ENCODE measurements around the gene TACSTD2. TPM values are rescaled to one million over a fixed set of nuclear protein-coding genes. Genes with fewer than 3 reads are reported as not detected.

TACSTD2 gene
- total RNA-seq, 6 experiments from 2014 or later: 0.55 to 13.3 (median 12.2) TPM

DNA sequence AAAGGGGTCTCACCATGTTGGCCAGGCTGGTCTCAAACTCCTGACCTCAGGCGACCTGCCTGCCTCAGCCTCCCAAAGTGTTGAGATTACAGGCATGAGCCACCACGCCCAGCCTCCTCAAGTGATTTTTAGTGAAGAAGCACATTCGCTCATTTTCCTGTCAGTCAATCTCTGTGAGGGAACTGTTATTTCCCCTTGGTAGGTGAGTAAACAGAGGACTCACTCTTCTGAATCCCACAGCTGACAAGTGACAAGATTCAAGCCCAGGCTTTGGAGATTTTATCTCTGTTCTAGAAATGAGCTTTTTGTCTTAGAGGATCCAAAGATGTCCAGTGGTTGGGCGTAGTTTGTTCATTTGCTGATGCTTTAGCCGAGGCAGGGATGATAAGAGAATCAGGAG is 43.9 kb upstream of the TACSTD2 start:
- H3K9me3 Mint-ChIP-seq: no peaks in the 10 kb centered on the region

DNA sequence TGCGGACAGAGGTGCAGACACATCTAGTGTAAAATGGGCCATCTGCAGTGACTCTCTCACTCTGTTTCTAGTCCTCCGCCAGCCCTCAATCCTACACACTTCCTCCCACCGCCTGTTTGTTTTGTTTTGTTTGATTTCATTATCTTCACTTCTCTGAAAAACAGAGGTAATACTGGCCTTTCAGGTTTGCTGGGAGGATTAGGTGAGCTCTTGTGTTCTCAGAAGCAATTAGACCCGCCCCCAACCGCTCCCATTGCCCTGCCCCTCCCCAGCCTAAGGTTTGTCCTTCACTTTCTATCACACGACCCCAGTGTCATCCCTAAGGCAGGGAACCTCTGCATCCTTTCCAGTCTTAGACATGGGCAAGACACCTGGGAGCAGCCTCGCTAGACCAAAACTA is 43.2 kb upstream of the TACSTD2 start:
- no peak overlapping the region for H3K27ac Mint-ChIP-seq
- TF ChIP-seq, protein P1, sequence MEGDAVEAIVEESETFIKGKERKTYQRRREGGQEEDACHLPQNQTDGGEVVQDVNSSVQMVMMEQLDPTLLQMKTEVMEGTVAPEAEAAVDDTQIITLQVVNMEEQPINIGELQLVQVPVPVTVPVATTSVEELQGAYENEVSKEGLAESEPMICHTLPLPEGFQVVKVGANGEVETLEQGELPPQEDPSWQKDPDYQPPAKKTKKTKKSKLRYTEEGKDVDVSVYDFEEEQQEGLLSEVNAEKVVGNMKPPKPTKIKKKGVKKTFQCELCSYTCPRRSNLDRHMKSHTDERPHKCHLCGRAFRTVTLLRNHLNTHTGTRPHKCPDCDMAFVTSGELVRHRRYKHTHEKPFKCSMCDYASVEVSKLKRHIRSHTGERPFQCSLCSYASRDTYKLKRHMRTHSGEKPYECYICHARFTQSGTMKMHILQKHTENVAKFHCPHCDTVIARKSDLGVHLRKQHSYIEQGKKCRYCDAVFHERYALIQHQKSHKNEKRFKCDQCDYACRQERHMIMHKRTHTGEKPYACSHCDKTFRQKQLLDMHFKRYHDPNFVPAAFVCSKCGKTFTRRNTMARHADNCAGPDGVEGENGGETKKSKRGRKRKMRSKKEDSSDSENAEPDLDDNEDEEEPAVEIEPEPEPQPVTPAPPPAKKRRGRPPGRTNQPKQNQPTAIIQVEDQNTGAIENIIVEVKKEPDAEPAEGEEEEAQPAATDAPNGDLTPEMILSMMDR (IDR thresholded peaks at IDR 0.05): no peak
- peaks cover 23% of the 10 kb centered on the region for H3K4me1 Mint-ChIP-seq (ENCODE audit: low read depth)
- H3K27me3 Mint-ChIP-seq (ENCODE audit: insufficient read depth): peaks cover 2% of the 10 kb centered on the region; the same call in 1 of the 2 replicates
- H3K36me3 Mint-ChIP-seq (ENCODE audit: low read depth): no peaks in the 10 kb centered on the region; the same call in 1 of the 2 replicates
- no peaks in the 10 kb centered on the region for H3K9me3 Mint-ChIP-seq
- no peak overlapping the region for H3K4me3 Mint-ChIP-seq
- no peak for DNase-seq

More for the DNA sequence above, 43.9 kb upstream of the TACSTD2 start:
- H3K27me3 Mint-ChIP-seq (ENCODE audit: insufficient read depth): peaks cover 2% of the 10 kb centered on the region; the same call in 1 of the 2 replicates
- H3K27ac Mint-ChIP-seq: no peak overlapping the region
- H3K36me3 Mint-ChIP-seq (ENCODE audit: low read depth): no peaks in the 10 kb centered on the region; the same call in 1 of the 2 replicates
- TF ChIP-seq, protein P1 (IDR thresholded peaks at IDR 0.05): no peak
- DNase-seq: no peak
- H3K4me3 Mint-ChIP-seq: no peak overlapping the region
- peaks cover 23% of the 10 kb centered on the region for H3K4me1 Mint-ChIP-seq (ENCODE audit: low read depth)

DNA sequence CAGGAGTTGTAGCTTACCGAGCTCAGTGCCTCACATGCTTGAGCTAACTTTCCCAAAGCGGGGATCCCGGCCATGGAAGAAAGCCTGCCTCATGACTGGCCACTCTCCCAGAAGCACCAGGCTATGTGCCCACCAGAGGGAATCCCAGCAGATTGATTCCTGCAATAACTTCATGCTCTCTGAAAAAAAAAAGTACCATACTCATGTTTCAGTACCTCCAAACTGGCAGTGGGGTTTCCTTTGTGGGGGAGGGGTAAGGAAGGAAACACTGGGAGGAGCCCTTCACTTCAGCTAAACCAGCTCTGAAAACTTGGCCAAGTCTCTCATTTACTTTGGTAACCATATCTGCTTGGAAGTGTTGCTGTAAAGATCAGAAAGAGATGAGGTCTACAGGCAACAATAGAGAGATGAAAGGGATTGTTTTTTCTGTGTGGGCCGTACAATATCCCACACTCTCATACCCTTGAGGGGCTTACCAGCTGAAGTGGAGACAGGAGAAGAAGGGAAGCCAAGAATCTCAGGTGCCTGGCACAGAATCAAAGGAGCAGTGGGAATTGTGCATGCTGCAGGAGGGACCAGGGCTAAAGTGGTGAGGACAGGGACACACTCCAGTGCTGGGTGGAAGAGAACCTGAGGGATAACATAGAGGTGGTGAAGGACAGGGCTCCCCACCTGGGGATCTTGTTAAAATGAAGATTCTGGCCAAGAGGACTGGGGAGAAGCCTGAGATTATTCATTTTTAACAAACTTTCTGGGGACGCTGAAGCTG is 42.4 kb upstream of the TACSTD2 start:
- Mint-ChIP-seq H3K27me3 (ENCODE audit: insufficient read depth) (peaks cover 2% of the 10 kb centered on the region; the same call in 1 of the 2 replicates), H3K9me3 (no peaks in the 10 kb centered on the region), H3K4me3 (no peak overlapping the region), H3K4me1 (ENCODE audit: low read depth) (peaks cover 23% of the 10 kb centered on the region), H3K36me3 (ENCODE audit: low read depth) (no peaks in the 10 kb centered on the region; the same call in 1 of the 2 replicates), H3K27ac (peak overlapping the region; percentile 15; the same call in 1 of the 2 replicates)
- TF ChIP-seq, protein P1 (IDR thresholded peaks at IDR 0.05): no peak
- DNase-seq: no peak

DNA sequence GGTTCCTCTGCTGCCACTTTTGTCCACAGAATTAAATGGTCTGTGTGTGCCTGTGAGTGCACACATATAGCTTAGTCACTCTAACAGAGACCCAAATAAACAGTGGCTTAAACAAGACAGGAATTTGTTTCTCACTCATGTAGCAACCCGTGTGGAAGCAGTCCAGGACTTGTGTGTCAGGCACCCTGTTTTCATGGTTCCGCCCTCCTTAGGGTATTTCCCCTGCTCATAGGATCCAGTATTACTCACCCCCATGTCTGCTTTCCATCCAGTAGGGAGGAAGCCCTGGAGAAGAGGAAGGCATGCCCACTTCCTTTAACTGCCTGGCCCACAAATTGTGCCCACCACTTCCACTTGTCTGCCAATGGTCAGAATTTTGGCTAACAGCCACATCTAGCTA is 41.3 kb upstream of the TACSTD2 start:
- Mint-ChIP-seq H3K27ac (peak overlapping the region; percentile 84), H3K9me3 (no peaks in the 10 kb centered on the region), H3K27me3 (ENCODE audit: insufficient read depth) (peaks cover 2% of the 10 kb centered on the region), H3K36me3 (ENCODE audit: low read depth) (no peaks in the 10 kb centered on the region; the same call in 1 of the 2 replicates), H3K4me3 (peak overlapping the region; percentile 55), H3K4me1 (ENCODE audit: low read depth) (peaks cover 23% of the 10 kb centered on the region)
- DNase-seq: peak; percentile 86
- TF ChIP-seq, protein P1 (IDR thresholded peaks at IDR 0.05): no peak

DNA sequence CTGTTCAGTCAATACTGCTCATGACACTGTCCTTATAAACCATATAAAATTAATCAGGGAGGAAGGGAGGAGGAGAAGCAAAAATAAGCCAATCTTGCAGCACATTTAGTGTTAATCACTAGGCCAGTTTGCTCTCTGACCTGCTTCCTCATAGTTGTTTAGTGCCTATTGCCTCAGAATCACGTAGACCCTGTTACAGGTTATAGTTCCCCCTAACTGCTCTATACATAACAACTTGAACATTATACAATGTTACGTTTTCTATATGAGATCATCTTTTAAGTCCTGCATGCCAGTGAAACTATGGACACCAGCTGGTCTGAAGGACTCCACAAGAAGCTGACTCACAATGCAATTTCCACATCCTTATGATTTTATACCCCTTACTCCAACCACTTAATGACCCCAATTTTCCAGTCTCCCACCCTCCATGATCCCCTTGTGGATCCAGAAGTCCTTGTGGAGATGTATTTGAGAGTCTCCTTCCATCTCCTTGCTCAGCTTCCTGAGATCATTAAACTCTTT is 34.9 kb upstream of the TACSTD2 start:
- no peaks in the 10 kb centered on the region; the same call in none of the 2 replicates for H3K27me3 Mint-ChIP-seq (ENCODE audit: insufficient read depth)
- no peak overlapping the region for H3K4me3 Mint-ChIP-seq
- no peak overlapping the region for H3K27ac Mint-ChIP-seq

More for the DNA sequence above, 34.9 kb upstream of the TACSTD2 start:
- Mint-ChIP-seq H3K9me3 (peaks cover 9% of the 10 kb centered on the region; the same call in 1 of the 2 replicates), H3K4me1 (ENCODE audit: low read depth) (peaks cover 15% of the 10 kb centered on the region), H3K36me3 (ENCODE audit: low read depth) (peaks cover 9% of the 10 kb centered on the region)
- TF ChIP-seq, protein P1 (IDR thresholded peaks at IDR 0.05): no peak
- no peak for DNase-seq

Measured in HFFc6 (cell line).